Choroid plexus epithelial cell (primary cell): ENCODE results near the gene PSMB2.
A peak's percentile ranks its signal among the peaks of the same experiment; 100 is the strongest.

Experiments
- DNase-seq: peaks from one replicate; pipeline ENCODE4 v3.0.0-alpha.2; 2010; ENCODE audit warnings: low read depth
- H3K4me3 ChIP-seq: 2 replicates; pipeline ENCODE4 v1.5.1; 2011; ENCODE audit warnings: low read depth, mild to moderate bottlenecking, control low read depth, low read length, moderate library complexity
- CTCF ChIP-seq: conservative IDR thresholded peaks from 2 replicates; pipeline ENCODE4 v1.5.1; 2011; ENCODE audit warnings: low read depth, mild to moderate bottlenecking, control low read depth, inconsistent platforms, low read length, moderate library complexity

The PSMB2 gene

GRCh38 chr1:35567947-35568558 is 73.3 kb downstream of the PSMB2 start:
- peak; percentile 79 for DNase-seq
- no peak for TF ChIP-seq CTCF
- H3K4me3 ChIP-seq = no peak overlapping the region

GRCh38 chr1:35565742-35566133 is 75.6 kb downstream of the PSMB2 start:
- H3K4me3 ChIP-seq = no peak overlapping the region
- no peak for TF ChIP-seq CTCF
- DNase-seq = no peak

- TF ChIP-seq CTCF = no peak
- DNase-seq = no peak
Measured at GRCh38 chr1:35564884-35565741, 76.2 kb downstream of the PSMB2 start.

GRCh38 chr1:35564037-35564883 is 77.1 kb downstream of the PSMB2 start:
- H3K4me3 ChIP-seq = no peak overlapping the region
- peak; percentile 87 for TF ChIP-seq CTCF
- DNase-seq = peak; percentile 87

More at GRCh38 chr1:35564884-35565741, 76.2 kb downstream of the PSMB2 start:
- H3K4me3 ChIP-seq = no peak overlapping the region

GRCh38 chr1:35563166-35563565 is 78.2 kb downstream of the PSMB2 start:
- DNase-seq = no peak
- TF ChIP-seq CTCF = no peak
- H3K4me3 ChIP-seq = no peak overlapping the region

- DNase-seq = no peak
- TF ChIP-seq CTCF = no peak
Measured at GRCh38 chr1:35561972-35562680, 79.2 kb downstream of the PSMB2 start.

More at GRCh38 chr1:35561972-35562680, 79.2 kb downstream of the PSMB2 start:
- H3K4me3 ChIP-seq = no peak overlapping the region
